PC-3 (cell line): ENCODE results near the gene ZBTB7C. TPM values are rescaled to one million over a fixed set of nuclear protein-coding genes. Genes with fewer than 3 reads are reported as not detected.

Source experiments
- ATAC-seq: fragments of 200-7000 bp; cut with Tn5 transposase; 2 replicates; pipeline ENCODE4 v1.9.1; 2020; ENCODE audit warnings: mild to moderate bottlenecking, moderate library complexity
- BruUV-seq: library from RNA; stranded (reverse); fragments of 400-500 nt; replicated peaks from 2 replicates; lab custom pipeline; 2021; lab: Mats Ljungman, UMichigan
- CTCF ChIA-PET: fragments of 300-600 bp; sonication (Branson Sonifier 250); formaldehyde crosslinking; loops from one replicate; lab custom pipeline; 2022; ENCODE audit warnings: antibody characterized with exemption; lab: Charles Lee
- POLR2A ChIA-PET: fragments of 300-600 bp; sonication (Branson Sonifier 250); formaldehyde crosslinking; loops from one replicate; lab custom pipeline; 2022; ENCODE audit warnings: antibody characterized with exemption; ENCODE audit not compliant: unreplicated experiment; lab: Charles Lee
- DNase-seq: peaks from one replicate; pipeline ENCODE4 v3.0.0-alpha.2; 2015
- H2AFZ ChIP-seq: fragments of 300-600 bp; sonication (generic); 2 replicates; pipeline ENCODE4 v1.6.0; 2016; ENCODE audit warnings: antibody characterized with exemption, low read length
- H3F3A ChIP-seq: fragments of 300-600 bp; sonication (generic); one replicate; pipeline ENCODE4 v1.6.0; 2017; ENCODE audit warnings: antibody characterized with exemption, low read length, control low read depth, mild to moderate bottlenecking; ENCODE audit not compliant: unreplicated experiment
- H3K27ac ChIP-seq: fragments of 300-600 bp; sonication (generic); 2 replicates; pipeline ENCODE4 v1.5.1; 2016; ENCODE audit warnings: mild to moderate bottlenecking, low read length
- H3K27me3 ChIP-seq: fragments of 300-600 bp; sonication (generic); 2 replicates; pipeline ENCODE4 v1.6.1; 2016; ENCODE audit warnings: low read length, mixed read lengths
- H3K36me3 ChIP-seq: fragments of 300-600 bp; sonication (generic); 2 replicates; pipeline ENCODE4 v1.6.1; 2016; ENCODE audit warnings: low read depth, mixed run types, low read length, mixed read lengths
- H3K4me1 ChIP-seq: fragments of 300-600 bp; sonication (generic); 2 replicates; pipeline ENCODE4 v1.5.1; 2016; ENCODE audit warnings: low read length; ENCODE audit not compliant: insufficient read depth
- H3K4me2 ChIP-seq: fragments of 300-600 bp; sonication (generic); 2 replicates; pipeline ENCODE4 v1.6.0; 2016; ENCODE audit warnings: low read length
- H3K4me3 ChIP-seq: fragments of 300-600 bp; sonication (generic); 2 replicates; pipeline ENCODE4 v1.5.1; 2016; ENCODE audit warnings: mild to moderate bottlenecking, low read length, mixed read lengths
- H3K79me2 ChIP-seq: fragments of 300-600 bp; sonication (generic); 2 replicates; pipeline ENCODE4 v1.6.1; 2017; ENCODE audit warnings: low read length, mixed read lengths
- H3K9ac ChIP-seq: fragments of 300-600 bp; sonication (generic); 2 replicates; pipeline ENCODE4 v1.6.0; 2016; ENCODE audit warnings: mild to moderate bottlenecking, low read length
- H3K9me2 ChIP-seq: fragments of 300-600 bp; sonication (generic); replicated peaks from 2 replicates; pipeline ENCODE4 v1.6.1; 2016; ENCODE audit warnings: mixed run types, low read length, mixed read lengths
- H3K9me3 ChIP-seq: fragments of 300-600 bp; sonication (generic); 2 replicates; pipeline ENCODE4 v1.6.1; 2016; ENCODE audit warnings: low read length, mixed read lengths
- H4K20me1 ChIP-seq: fragments of 300-600 bp; sonication (generic); 2 replicates; pipeline ENCODE4 v1.6.1; 2016; ENCODE audit warnings: low read length, mixed read lengths
- EZH2 ChIP-seq: fragments of 300-600 bp; sonication (generic); IDR thresholded peaks from one replicate; pipeline ENCODE4 v1.6.1; 2017; ENCODE audit warnings: antibody characterized with exemption, mild to moderate bottlenecking, low read length; ENCODE audit not compliant: unreplicated experiment
- EZH2phosphoT487 ChIP-seq: fragments of 300-600 bp; sonication (generic); IDR thresholded peaks from 2 replicates; pipeline ENCODE4 v1.6.1; 2018; ENCODE audit warnings: mild to moderate bottlenecking, antibody characterized with exemption, low read length, borderline replicate concordance
- intact Hi-C: fragments of 100-400 bp; cut with micrococcal nuclease; formaldehyde crosslinking; loops from 2 replicates; pipeline ENCODE4 v1.9.0; 2023
- total RNA-seq: library from RNA; depleted of rRNA; stranded (reverse); fragments of >200 nt; gene quantifications from 2 replicates; pipeline ENCODE4 v1.2.3, GENCODE V29; 2014
- TF ChIP-seq, protein P1 (sequence below): fragments of 300-600 bp; sonication (generic); conservative IDR thresholded peaks from 2 replicates; pipeline ENCODE4 v1.5.1; 2017; ENCODE audit warnings: antibody characterized with exemption, low read depth, mild to moderate bottlenecking, low read length

ZBTB7C gene
- total RNA-seq, 1 experiment from 2014 or later = 1.3 TPM

DNA sequence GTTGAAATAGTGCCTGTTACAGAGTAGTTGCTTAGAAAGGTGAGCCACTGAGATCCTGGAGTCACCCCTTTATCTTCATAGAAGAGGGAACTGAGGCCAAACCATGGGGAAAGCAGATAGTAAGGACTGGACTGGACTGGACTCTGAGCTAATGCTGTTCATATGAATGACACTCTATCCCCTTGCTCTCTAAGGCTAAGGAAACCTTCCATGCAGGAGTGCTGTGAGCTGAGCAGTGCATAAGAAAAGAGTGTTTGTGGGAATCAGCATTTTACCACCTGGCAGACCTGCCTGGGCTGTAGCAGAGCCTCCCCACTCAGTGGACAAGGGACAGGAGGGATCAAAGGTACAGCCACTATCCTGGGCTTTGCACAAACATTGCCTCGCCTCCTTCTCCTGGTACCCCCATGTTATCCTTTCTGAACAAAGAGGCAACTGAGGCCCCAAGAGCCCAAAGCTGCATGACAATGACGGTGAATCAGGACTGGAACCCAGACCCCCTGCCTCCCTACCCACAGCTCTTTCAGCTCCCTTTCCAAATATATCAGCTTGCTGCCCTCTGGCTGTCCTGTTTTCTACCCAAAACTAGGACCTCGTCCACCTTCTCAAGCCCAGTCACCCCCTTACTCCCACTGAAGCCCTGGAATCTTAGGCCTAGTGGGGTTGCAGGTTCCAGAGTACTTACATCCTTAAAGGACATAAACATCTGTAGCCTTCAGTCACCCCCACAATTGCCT lies 227.9 kb downstream of the ZBTB7C start:
- no peak overlapping the region for H2AFZ ChIP-seq
- no peaks in the 10 kb centered on the region for H4K20me1 ChIP-seq
- H3K9me3 ChIP-seq = no peaks in the 10 kb centered on the region
- no peak for ATAC-seq
- H3K27me3 ChIP-seq = no peaks in the 10 kb centered on the region
- H3K9ac ChIP-seq = no peak overlapping the region
- no peaks in the 10 kb centered on the region for H3K79me2 ChIP-seq
- ChIA-PET CTCF (no interaction called here), POLR2A (no interaction called here)
- H3F3A ChIP-seq = no peaks in the 10 kb centered on the region
- no peaks in the 10 kb centered on the region for H3K4me1 ChIP-seq
- TF ChIP-seq EZH2 = no peak
- TF ChIP-seq EZH2phosphoT487 = no peak
- TF ChIP-seq, protein P1, sequence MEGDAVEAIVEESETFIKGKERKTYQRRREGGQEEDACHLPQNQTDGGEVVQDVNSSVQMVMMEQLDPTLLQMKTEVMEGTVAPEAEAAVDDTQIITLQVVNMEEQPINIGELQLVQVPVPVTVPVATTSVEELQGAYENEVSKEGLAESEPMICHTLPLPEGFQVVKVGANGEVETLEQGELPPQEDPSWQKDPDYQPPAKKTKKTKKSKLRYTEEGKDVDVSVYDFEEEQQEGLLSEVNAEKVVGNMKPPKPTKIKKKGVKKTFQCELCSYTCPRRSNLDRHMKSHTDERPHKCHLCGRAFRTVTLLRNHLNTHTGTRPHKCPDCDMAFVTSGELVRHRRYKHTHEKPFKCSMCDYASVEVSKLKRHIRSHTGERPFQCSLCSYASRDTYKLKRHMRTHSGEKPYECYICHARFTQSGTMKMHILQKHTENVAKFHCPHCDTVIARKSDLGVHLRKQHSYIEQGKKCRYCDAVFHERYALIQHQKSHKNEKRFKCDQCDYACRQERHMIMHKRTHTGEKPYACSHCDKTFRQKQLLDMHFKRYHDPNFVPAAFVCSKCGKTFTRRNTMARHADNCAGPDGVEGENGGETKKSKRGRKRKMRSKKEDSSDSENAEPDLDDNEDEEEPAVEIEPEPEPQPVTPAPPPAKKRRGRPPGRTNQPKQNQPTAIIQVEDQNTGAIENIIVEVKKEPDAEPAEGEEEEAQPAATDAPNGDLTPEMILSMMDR = no peak
- H3K9me2 ChIP-seq = no peaks in the 10 kb centered on the region
- H3K27ac ChIP-seq = no peak overlapping the region
- intact Hi-C loops = no loop called here
- H3K4me3 ChIP-seq = no peak overlapping the region
- BruUV-seq = no TSS peak
- H3K36me3 ChIP-seq = no peaks in the 10 kb centered on the region
- no peak for DNase-seq
- no peak overlapping the region for H3K4me2 ChIP-seq

DNA sequence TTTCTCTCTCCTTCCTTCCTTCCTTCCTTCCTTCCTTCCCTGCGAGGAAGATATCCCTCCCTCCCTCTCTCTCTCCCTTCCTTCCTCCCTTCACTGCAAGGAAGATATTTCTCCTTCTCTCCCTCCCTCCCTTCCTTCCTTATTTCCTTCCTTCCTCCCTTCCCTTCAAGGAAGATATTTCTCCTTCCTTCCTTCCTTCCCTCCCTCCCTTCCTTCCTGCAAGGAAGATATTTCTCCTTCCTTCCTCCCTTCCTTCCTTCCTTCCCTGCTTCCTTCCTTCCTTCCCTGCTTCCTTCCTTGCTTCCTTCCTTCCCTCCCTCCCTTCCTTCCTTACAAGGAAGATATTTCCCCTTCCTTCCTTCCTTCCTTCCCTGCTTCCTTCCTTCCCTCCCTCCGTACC lies 229.5 kb downstream of the ZBTB7C start:
- Histone ChIP-seq H3F3A (no peaks in the 10 kb centered on the region), H4K20me1 (no peaks in the 10 kb centered on the region), H3K4me1 (no peaks in the 10 kb centered on the region), H3K9ac (no peak overlapping the region), H2AFZ (no peak overlapping the region), H3K27ac (no peak overlapping the region), H3K4me2 (no peak overlapping the region), H3K9me2 (no peaks in the 10 kb centered on the region), H3K27me3 (no peaks in the 10 kb centered on the region), H3K79me2 (no peaks in the 10 kb centered on the region), H3K9me3 (no peaks in the 10 kb centered on the region), H3K36me3 (no peaks in the 10 kb centered on the region), H3K4me3 (no peak overlapping the region)
- intact Hi-C loops = no loop called here
- BruUV-seq = no TSS peak
- TF ChIP-seq, protein P1 = no peak
- no peak for TF ChIP-seq EZH2
- no peak for TF ChIP-seq EZH2phosphoT487
- ATAC-seq (no peak), DNase-seq (no peak)
- POLR2A ChIA-PET = no interaction called here
- CTCF ChIA-PET = no interaction called here

DNA sequence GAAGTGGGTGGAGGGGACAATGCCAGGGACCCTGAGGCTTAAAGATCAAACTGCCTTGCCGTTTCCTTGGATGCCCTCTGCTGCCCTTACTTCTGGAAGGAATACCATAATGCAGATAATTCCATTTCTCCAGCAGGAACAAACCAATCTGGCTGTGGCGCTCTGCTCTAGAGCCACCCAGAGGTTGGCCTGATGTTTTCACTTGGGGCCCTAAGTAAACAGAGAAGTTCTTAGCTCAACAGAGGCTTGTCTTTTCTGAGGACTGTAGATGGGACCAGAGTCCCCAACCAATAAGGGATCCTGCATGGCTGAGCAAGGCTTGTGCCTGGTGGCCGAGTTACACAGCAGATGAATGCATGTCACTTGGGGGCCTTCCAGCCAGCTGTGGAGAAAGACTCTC lies 230.2 kb downstream of the ZBTB7C start:
- H3K27ac ChIP-seq = no peak overlapping the region
- H3K9me3 ChIP-seq = no peaks in the 10 kb centered on the region
- no peak overlapping the region for H3K4me3 ChIP-seq
- H3F3A ChIP-seq = no peaks in the 10 kb centered on the region
- H3K4me2 ChIP-seq = no peak overlapping the region
- ChIA-PET CTCF (no interaction called here), POLR2A (no interaction called here)
- no peak overlapping the region for H2AFZ ChIP-seq
- H3K4me1 ChIP-seq = no peaks in the 10 kb centered on the region
- H3K27me3 ChIP-seq = no peaks in the 10 kb centered on the region
- no TSS peak for BruUV-seq
- intact Hi-C loops = no loop called here
- no peaks in the 10 kb centered on the region for H3K79me2 ChIP-seq
- TF ChIP-seq EZH2phosphoT487 (no peak), EZH2 (no peak)
- TF ChIP-seq, protein P1 = no peak
- no peak overlapping the region for H3K9ac ChIP-seq
- H3K9me2 ChIP-seq = no peaks in the 10 kb centered on the region
- ATAC-seq = no peak
- no peaks in the 10 kb centered on the region for H3K36me3 ChIP-seq
- no peak for DNase-seq
- H4K20me1 ChIP-seq = no peaks in the 10 kb centered on the region
